Measurements from ENCODE around the gene PDE8A. TPM values are rescaled to one million over a fixed set of nuclear protein-coding genes. Genes with fewer than 3 reads are reported as not detected.

Gene PDE8A
- total and polyA plus RNA-seq, 2 experiments from 2014 or later, result 5.6 to 7.5 TPM

DNA sequence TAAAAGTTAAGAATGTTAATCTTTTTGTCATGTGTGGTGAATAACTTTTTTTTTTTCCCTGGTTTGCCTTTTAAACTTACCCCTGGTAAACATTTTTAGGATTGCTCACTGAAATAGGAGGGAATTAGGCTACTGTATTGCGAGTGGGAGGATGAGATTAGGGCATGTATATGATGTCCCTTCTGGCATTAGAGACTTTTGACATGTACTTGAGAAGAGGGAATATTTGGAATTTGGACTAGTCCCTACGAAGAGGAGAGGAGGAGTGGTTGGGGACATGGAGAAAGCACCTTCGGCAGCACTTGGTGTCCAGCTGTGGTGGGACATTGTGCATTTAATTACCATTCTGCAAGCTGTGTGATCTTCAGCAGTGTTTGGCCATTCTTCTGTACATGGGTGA, 25.0 kb downstream of the PDE8A start (continued):
- TF ChIP-seq, protein P1, sequence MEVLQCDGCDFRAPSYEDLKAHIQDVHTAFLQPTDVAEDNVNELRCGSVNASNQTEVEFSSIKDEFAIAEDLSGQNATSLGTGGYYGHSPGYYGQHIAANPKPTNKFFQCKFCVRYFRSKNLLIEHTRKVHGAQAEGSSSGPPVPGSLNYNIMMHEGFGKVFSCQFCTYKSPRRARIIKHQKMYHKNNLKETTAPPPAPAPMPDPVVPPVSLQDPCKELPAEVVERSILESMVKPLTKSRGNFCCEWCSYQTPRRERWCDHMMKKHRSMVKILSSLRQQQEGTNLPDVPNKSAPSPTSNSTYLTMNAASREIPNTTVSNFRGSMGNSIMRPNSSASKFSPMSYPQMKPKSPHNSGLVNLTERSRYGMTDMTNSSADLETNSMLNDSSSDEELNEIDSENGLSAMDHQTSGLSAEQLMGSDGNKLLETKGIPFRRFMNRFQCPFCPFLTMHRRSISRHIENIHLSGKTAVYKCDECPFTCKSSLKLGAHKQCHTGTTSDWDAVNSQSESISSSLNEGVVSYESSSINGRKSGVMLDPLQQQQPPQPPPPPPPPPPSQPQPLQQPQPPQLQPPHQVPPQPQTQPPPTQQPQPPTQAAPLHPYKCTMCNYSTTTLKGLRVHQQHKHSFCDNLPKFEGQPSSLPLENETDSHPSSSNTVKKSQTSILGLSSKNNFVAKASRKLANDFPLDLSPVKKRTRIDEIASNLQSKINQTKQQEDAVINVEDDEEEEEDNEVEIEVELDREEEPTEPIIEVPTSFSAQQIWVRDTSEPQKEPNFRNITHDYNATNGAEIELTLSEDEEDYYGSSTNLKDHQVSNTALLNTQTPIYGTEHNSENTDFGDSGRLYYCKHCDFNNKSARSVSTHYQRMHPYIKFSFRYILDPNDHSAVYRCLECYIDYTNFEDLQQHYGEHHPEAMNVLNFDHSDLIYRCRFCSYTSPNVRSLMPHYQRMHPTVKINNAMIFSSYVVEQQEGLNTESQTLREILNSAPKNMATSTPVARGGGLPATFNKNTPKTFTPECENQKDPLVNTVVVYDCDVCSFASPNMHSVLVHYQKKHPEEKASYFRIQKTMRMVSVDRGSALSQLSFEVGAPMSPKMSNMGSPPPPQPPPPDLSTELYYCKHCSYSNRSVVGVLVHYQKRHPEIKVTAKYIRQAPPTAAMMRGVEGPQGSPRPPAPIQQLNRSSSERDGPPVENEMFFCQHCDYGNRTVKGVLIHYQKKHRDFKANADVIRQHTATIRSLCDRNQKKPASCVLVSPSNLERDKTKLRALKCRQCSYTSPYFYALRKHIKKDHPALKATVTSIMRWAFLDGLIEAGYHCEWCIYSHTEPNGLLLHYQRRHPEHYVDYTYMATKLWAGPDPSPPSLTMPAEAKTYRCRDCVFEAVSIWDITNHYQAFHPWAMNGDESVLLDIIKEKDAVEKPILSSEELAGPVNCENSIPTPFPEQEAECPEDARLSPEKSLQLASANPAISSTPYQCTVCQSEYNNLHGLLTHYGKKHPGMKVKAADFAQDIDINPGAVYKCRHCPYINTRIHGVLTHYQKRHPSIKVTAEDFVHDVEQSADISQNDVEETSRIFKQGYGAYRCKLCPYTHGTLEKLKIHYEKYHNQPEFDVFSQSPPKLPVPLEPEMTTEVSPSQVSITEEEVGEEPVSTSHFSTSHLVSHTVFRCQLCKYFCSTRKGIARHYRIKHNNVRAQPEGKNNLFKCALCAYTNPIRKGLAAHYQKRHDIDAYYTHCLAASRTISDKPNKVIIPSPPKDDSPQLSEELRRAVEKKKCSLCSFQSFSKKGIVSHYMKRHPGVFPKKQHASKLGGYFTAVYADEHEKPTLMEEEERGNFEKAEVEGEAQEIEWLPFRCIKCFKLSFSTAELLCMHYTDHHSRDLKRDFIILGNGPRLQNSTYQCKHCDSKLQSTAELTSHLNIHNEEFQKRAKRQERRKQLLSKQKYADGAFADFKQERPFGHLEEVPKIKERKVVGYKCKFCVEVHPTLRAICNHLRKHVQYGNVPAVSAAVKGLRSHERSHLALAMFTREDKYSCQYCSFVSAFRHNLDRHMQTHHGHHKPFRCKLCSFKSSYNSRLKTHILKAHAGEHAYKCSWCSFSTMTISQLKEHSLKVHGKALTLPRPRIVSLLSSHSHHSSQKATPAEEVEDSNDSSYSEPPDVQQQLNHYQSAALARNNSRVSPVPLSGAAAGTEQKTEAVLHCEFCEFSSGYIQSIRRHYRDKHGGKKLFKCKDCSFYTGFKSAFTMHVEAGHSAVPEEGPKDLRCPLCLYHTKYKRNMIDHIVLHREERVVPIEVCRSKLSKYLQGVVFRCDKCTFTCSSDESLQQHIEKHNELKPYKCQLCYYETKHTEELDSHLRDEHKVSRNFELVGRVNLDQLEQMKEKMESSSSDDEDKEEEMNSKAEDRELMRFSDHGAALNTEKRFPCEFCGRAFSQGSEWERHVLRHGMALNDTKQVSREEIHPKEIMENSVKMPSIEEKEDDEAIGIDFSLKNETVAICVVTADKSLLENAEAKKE (CRISPR knock-in tag; IDR thresholded peaks at IDR 0.05), result no peak
- TF ChIP-seq STAT1 (IDR thresholded peaks at IDR 0.05; ENCODE audit: unreplicated experiment) (no peak), ZNF114 (CRISPR knock-in tag; IDR thresholded peaks at IDR 0.05) (no peak)
- TF ChIP-seq, protein P2, sequence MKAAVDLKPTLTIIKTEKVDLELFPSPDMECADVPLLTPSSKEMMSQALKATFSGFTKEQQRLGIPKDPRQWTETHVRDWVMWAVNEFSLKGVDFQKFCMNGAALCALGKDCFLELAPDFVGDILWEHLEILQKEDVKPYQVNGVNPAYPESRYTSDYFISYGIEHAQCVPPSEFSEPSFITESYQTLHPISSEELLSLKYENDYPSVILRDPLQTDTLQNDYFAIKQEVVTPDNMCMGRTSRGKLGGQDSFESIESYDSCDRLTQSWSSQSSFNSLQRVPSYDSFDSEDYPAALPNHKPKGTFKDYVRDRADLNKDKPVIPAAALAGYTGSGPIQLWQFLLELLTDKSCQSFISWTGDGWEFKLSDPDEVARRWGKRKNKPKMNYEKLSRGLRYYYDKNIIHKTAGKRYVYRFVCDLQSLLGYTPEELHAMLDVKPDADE (IDR thresholded peaks at IDR 0.05), result no peak

DNA sequence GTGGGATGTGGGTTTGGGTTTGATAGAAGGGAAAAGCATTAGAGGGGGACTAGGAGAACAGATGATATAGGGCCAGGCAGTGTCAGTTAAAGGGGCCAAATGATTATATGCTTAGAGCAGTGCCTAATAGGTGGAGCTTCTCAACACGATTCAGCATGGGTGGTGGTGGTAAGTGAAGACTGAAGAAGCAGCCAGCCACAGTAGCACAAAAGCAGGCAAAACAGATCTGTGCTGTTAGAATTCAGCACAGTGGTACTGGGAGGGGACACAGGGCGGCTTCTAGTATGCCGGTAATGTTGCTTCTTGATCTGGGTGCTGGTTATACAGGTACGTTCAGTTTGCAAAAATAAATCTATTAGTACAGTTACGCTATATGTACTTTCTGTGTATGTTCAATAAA, 25.5 kb downstream of the PDE8A start:
- Histone ChIP-seq H3K27me3 (ENCODE audit: insufficient read depth) (no peaks in the 10 kb centered on the region), H4K20me1 (replicated peaks; ENCODE audit: insufficient read depth) (no peaks in the 10 kb centered on the region; the same call in 1 of the 2 replicates), H3K79me2 (replicated peaks; ENCODE audit: insufficient read depth) (peaks cover 9% of the 10 kb centered on the region; the same call in 1 of the 2 replicates), H3K4me1 (ENCODE audit: insufficient read depth) (0 out of 2 replicates have a peak, but pooled peaks cover 5% of the 10 kb centered on the region), H3K9me2 (ENCODE audit: insufficient read depth) (peaks cover 3% of the 10 kb centered on the region; the same call in 1 of the 2 replicates), H3K4me2 (no peak overlapping the region), H3F3A (replicated peaks; ENCODE audit: low read depth) (no peaks in the 10 kb centered on the region), H3K36me3 (ENCODE audit: insufficient read depth) (no peaks in the 10 kb centered on the region; the same call in 1 of the 2 replicates), H3K4me3 (no peak overlapping the region), H3K27ac (ENCODE audit: low read depth) (no peak overlapping the region), H2AFZ (no peak overlapping the region)
- DNase-seq (ENCODE audit: low spot score) (no peak), ATAC-seq (no peak)
- no peaks in the 10 kb centered on the region for H3K27me3 Mint-ChIP-seq (ENCODE audit: insufficient read depth, low read depth, poor library complexity)
- H3K36me3 Mint-ChIP-seq (ENCODE audit: low read depth), result no peaks in the 10 kb centered on the region
- H3K4me3 Mint-ChIP-seq, result no peak overlapping the region
- no peak overlapping the region for H3K27ac Mint-ChIP-seq
- H3K9me3 Mint-ChIP-seq, result no peaks in the 10 kb centered on the region
- no peak for TF ChIP-seq STAT1 (IDR thresholded peaks at IDR 0.05; ENCODE audit: unreplicated experiment)
- TF ChIP-seq, protein P2 (IDR thresholded peaks at IDR 0.05), result no peak
- peaks cover 19% of the 10 kb centered on the region; the same call in 2 of the 3 replicates for H3K4me1 Mint-ChIP-seq
